HG03064 (cell line): ENCODE results near the gene ZNF862.
"Not testable (repeated sequence)": the region's sequence is repeated elsewhere in the genome, so short reads cannot be mapped to it uniquely, and the experiment has no call there.

Experiments used
- ATAC-seq: cut with Tn5 transposase; IDR thresholded peaks from one replicate; pipeline ENCODE4 v1.9.1; 2021; ENCODE audit warnings: low read depth; ENCODE audit not compliant: unreplicated experiment

Gene ZNF862

DNA sequence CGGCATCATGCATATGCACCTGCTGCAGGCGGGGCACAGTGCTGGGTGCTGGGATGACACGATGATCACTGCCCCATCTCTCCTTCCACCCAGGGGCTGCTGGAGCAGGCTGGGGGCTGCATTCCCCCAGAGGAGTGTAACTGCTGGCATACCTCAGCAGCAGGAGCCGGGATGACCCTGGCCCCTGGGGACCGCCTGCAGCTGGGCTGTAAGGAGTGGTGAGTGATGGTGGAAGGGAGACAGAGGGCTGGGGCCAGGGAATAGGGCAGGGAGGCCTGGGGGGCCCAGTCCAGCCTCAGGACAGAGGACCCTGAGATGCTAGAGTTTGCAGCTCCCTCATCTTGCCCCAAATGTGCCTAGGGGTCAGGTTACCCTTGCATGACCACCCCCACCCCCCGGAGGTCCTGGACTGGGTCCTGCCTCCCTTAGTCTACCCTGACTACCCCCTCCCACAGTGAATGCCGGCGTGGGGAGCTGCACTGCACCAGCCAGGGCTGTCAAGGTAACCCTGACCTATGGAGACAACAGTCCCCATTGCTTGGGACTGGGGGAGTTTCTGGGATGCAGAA, 14.5 kb upstream of the ZNF862 start:
- no peak for ATAC-seq

DNA sequence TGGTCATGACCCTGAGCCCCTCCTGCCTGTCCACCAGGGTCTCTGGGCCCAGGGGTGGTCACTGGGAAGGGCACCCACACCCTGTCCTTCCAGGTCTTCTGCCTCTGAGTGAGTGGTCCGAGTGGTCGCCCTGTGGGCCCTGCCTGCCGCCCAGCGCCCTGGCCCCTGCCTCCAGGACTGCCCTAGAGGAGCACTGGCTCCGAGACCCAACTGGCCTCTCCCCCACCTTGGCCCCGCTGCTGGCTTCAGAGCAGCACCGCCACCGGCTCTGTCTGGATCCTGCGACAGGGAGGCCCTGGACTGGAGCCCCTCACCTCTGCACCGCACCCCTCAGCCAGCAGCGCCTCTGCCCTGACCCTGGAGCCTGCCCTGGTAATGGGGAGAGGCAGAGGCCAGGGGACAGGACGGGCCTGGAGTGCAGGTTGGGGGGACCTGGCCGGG, 13.9 kb upstream of the ZNF862 start:
- ATAC-seq: no peak

DNA sequence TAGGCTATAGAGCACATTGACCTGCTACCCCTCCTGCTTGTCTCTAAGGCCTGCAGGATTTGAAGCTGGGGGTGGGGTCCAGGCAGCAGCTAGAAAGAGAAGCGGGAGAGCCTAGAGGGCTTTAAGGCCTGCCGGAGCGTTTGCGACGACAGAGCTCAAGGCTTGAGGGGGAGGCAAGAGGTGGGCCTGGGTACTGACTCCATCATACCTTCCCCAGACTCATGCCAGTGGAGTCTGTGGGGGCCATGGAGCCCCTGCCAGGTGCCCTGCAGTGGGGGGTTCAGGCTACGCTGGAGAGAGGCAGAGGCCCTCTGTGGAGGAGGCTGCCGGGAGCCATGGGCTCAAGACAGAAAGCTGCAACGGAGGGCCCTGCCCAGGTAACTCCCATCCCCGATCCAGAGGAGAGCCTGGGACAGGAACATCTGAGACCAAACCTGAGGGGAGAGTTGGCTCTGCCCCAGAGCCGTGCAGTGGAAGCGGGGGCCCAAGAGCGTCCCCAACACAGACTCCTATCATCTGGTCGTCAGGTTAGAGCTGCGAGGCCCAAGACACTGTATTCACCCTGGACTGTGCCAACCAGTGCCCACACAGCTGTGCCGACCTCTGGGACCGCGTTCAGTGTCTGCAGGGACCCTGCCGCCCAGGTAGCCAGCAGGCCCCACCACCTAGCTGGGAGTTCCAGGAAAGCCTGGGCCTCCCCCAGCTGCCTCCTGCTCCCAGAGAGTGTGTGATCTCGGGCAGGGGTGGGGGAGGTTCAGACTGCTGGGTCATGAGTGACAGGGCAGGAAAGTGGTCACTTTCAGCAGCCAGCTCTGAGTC, 13.2 kb upstream of the ZNF862 start:
- no peak for ATAC-seq

DNA sequence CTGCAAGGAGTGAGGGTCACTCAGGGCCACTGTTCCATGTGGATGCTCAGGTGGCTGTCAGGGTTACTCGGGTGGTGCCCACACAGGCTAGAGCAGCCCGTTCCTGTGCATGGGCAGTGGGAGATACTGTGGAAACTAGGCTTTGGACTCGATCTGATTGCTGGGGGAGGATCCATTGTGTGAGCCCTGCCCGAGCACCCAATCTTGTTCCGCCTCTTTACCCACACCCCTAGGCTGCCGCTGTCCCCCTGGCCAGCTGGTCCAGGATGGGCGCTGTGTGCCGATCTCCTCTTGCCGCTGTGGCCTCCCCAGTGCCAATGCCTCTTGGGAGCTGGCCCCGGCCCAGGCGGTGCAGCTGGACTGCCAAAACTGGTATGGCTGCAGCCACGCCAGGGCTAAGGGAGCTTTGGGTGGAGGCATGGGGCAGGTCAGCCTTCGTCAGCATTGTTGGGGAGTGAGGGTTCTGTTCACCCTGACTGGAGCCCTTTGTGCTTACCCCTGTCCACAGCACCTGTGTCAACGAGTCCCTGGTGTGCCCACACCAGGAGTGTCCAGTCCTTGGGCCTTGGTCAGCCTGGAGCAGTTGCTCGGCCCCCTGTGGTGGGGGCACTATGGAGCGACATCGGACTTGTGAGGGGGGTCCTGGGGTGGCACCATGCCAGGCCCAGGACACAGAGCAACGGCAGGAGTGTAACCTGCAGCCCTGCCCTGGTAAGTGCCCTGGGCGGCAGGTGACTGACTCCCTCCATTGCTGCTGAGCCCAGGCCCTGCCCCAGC, 12.4 kb upstream of the ZNF862 start:
- ATAC-seq: no peak

GRCh38 chr7:149826344-149827088, 11.7 kb upstream of the ZNF862 start:
- ATAC-seq: no peak

DNA sequence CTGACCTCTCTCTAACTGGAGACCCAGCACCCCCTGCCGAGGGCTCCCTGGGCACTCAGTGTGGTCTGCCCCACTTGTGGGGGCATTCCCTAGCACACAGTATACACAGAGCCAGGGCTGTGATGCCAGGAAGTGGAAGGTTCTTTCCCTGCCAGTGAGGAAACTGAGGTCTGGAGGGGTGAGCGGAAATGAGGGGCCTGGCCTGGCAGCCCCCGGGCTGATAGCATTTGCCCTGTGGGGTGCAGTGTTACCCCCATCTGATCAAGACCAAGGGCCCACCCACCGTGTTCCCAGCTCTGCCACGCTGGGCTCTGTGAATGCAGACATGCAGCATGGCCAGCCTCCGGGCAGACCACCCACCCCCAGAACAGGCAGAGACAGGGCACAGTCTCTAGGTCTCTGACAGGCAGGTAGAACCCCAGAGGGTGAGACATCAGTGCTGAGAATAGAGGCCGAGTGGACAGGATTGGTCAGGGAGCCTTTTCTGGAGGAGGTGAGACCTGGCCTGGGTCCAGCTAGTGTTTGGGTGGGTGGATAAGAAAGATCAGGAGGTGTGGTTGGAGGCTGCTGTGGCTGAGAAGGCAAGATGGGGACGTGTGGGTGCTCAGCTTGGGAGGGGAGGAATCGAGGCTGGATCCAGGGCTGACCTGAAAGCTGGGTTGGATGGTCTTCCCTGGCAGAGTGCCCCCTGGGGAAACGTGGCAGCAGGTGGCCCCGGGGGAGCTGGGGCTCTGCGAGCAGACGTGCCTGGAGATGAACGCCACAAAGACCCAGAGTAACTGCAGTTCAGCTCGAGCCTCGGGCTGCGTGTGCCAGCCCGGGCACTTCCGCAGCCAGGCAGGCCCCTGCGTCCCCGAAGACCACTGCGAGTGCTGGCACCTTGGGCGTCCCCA, 10.8 kb upstream of the ZNF862 start:
- no peak for ATAC-seq

DNA sequence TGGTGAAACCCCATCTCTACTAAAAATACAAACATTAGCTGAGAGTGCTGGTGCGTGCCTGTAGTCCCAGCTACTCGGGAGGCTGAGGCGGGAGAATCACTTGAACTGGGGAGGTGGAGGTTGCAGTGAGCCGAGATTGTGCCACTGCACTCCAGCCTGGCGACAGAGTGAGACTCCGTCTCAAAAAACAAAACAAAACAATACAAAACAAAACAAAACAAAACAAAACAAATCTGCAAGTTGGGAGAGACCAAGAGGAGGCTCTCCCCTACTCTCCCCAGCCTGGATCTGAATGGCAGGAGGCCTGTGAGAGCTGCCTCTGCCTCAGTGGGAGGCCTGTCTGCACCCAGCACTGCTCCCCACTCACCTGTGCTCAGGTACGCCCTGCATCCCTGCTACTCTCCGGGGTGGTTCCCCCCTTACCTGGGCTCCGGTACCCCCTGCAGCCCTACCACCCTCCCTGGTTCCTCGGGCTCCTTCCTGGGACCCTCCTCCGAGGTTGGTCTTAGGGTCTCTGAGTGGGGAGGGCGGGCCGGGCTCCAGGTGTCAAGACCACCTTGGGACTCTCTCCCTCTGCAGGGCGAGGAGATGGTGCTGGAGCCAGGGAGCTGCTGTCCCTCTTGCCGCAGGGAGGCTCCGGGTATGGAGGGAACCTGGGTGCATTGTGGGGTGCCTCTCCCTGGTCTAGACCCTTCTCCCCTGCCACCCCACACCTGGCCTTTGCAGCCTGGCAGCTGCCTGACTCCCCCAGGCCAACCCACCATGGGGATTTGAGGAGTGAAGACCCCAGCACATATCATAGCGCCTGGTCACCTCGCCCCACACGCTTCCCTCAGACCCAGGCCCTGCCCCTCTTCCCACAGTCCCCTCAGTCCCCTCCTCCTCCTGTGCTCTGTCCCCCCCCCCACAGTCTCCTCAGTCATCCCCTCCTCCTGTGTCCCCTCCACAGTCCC, 9.5 kb upstream of the ZNF862 start:
- no peak for ATAC-seq

DNA sequence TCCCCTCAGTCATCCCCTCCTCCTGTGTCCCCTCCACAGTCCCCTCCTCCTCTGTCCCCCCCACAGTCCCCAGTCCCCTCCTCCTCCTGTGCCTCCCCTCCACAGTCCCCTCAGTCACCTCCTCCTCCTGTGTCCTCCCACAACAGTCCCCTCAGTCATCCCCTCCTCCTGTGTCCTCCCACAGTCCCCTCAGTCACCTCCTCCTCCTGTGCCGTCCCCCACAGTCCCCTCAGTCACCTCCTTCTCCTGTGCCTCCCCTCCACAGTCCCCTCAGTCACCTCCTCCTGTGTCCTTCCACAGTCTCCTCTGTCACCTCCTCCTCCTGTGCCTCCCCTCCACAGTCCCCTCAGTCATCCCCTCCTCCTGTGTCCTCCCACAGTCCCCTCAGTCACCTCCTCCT, 7.6 kb upstream of the ZNF862 start:
- ATAC-seq: not testable (repeated sequence)

GRCh38 chr7:149830997-149831740, 7.0 kb upstream of the ZNF862 start:
- no peak for ATAC-seq

DNA sequence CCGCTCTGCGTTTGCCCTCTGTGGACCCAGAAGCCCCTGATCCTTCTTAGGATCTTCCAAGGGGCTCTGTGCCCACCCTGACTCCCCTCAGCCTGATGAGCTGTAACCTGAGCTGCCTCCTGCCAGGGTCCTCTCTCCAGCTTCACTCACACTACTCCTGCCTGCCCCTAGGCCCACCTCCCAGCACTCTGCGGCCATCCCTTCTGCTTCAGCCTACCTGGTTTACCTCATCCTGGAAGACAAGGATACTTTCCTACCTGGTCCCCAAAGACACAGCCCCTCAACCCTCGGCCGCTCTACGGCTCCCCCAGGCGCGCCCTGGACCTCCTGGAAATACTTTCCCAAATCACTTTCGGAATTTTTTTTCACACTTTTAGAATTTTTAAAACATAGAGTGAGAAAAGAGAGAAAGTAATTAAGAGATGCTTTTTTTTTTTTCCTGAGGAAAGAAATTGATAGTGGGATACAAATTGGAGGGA, 6.4 kb upstream of the ZNF862 start:
- ATAC-seq: no peak

DNA sequence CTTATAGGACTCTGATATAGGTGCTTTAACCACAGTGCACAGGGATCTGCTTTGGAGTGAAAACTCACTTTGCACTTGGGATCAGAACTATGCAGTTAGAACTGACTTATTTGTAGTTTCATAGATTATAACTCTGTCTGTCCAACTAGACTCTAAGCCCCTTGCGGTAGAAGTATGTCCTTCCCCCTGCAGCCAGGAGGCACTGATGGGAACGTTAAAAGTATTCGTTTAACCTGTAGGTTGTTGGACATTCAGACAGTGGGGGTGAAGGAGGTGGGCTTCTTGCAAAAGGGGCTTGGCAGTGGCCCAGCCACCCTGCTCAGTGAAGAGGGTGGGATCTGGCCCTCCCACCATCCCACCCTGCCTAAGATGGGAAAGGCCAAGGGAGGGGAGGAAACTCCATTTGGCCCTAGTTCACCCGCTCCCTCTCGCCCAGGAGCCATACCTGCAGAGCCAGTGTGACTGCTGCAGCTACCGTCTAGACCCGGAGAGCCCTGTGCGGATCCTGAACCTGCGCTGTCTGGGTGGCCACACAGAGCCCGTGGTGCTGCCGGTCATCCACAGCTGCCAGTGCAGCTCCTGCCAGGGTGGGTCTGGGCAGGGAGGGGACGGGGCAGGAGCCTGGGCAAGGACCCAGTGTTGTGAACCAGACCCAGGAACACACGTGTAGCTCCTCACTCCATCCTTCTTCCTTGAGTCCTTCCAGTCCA, 5.7 kb upstream of the ZNF862 start:
- no peak for ATAC-seq

GRCh38 chr7:149833495-149834130, 4.6 kb upstream of the ZNF862 start:
- ATAC-seq: no peak

DNA sequence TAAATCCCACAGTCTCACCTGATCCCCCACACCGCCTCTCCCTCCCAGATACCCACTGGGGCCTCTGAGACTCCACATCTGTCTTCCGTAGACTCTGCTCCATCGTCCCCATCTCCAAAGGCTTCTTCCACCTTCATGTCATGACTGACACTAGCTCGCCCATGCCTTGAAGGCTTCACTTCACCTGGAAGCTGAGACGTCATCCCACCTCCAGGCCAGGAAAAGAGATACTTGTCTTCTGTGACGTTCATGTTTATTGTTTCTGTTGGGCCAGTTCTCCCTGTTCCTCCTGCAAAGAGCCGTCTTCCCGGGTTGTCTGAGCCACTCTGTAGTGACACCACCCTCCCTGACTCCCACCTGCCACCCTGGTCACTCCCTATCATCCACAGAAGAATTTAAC, 3.6 kb upstream of the ZNF862 start:
- no peak for ATAC-seq

- no peak for ATAC-seq
These were observed 1.7 kb upstream of the ZNF862 start for GRCh38 chr7:149836434-149836833.

- ATAC-seq: no peak
These were observed 481 bp upstream of the ZNF862 start for GRCh38 chr7:149837564-149838223.

DNA sequence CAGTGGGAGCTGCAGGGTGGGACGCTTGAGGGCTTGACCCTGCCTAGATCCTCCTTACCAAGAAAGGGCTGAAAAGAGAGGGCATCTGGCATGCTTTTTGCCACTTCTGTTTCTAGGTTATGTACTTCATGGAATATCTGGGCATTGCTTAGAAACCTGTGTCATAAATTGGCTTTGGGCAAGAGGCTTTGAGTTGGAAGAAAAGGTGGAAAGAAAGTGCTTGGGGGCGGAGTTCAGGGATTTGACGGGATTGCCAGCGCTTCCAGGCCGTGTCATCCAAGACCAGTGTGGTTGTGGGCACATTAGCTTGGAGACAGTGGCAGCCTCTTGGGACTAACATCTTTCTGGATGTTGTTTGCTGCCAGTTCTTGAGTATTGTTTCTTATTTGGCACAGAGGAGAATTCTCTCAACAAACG, 825 bp downstream of the ZNF862 start:
- no peak for ATAC-seq
